ENCODE measurements around the gene SLC34A1. TPM values are rescaled to one million over a fixed set of nuclear protein-coding genes. Genes with fewer than 3 reads are reported as not detected.

The SLC34A1 gene
- total and polyA plus RNA-seq, 2 of the 13 experiments (the other 11 are each of a cell fraction or from before 2014, with no cell fraction given), result 0.03 to 0.20 TPM

DNA sequence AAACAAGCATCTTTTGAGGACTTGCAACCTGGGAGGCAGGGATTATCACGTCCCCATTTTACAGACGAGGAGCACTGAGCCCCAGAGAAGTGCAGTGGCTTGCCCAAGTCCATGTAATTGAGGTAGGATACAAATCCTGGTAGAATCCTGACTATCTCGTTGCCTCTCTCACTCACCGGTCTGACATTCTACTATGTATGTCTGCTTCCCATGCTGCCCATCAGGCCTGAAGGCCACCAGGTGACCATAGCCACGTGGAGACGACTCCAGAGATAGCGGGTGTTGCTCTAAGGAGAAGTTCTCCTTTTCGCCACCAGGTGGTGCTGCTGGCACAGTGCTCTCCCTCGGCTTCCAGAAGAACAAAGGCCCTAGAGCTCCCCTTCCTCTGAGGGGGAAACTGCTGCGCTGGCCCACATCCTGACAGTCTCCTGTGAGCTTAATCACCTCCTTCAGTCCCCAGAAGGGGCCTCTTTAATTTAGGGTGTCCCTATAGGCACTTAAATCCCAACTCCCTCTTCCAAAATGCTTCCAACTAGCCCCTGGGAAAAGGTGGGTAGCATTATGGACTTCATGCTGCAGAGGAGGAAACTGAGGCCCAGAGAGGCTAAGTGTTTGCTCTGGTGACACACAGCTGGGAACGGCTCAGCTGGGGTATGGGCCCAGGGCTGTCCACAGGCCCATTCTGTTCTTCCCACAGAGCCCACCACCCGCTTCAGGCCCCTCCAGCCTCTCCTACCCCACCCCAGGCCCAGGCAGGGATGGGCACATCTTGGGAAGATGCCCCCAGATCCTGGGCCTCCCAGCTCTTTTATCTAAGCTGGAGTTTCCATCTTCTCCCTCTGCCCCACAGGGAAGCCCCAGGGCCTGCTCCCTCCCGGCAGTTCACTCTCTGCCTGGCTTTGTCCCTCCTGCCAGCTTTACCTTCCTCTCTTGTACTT, 6.4 kb downstream of the SLC34A1 start (continued):
- TF ChIP-seq ZNF790 (CRISPR knock-in tag; IDR thresholded peaks at IDR 0.05; ENCODE audit: borderline replicate concordance) (no peak), RXRA (CRISPR knock-in tag; IDR thresholded peaks at IDR 0.05) (no peak), SPEN (CRISPR knock-in tag; IDR thresholded peaks at IDR 0.05; ENCODE audit: low read depth) (no peak), ZNF746 (CRISPR knock-in tag; IDR thresholded peaks at IDR 0.05) (no peak), HDAC6 (IDR thresholded peaks at IDR 0.05; ENCODE audit: low read depth, low read length) (no peak), SMAD1 (CRISPR knock-in tag; IDR thresholded peaks at IDR 0.05; ENCODE audit: borderline replicate concordance, low read depth) (0 out of 2 replicates have a peak, but pooled peaks have one; percentile 3), SETDB1 (CRISPR knock-in tag; IDR thresholded peaks at IDR 0.05; ENCODE audit: borderline replicate concordance) (no peak), ZNF569 (CRISPR knock-in tag; IDR thresholded peaks at IDR 0.05; ENCODE audit: borderline replicate concordance) (no peak), AGO2 (optimal IDR thresholded peaks at IDR 0.05; ENCODE audit: low read depth, low read length) (no peak), MTA1 (CRISPR knock-in tag; IDR thresholded peaks at IDR 0.05; ENCODE audit: borderline replicate concordance) (no peak), SNAI1 (CRISPR knock-in tag; IDR thresholded peaks at IDR 0.05; ENCODE audit: borderline replicate concordance) (no peak), ZNF382 (CRISPR knock-in tag; IDR thresholded peaks at IDR 0.05; ENCODE audit: borderline replicate concordance) (no peak), SCMH1 (CRISPR knock-in tag; IDR thresholded peaks at IDR 0.05; ENCODE audit: borderline replicate concordance) (no peak), FOXA1 (IDR thresholded peaks at IDR 0.05) (no peak), FOXA1 (CRISPR knock-in tag; IDR thresholded peaks at IDR 0.05) (peak; percentile 15; the same call in 1 of the 2 replicates), WIZ (CRISPR knock-in tag; IDR thresholded peaks at IDR 0.05) (no peak), NCOR1 (IDR thresholded peaks at IDR 0.05; ENCODE audit: borderline replicate concordance, low read length) (no peak), ZSCAN20 (CRISPR knock-in tag; IDR thresholded peaks at IDR 0.05; ENCODE audit: borderline replicate concordance) (no peak), ZNF562 (CRISPR knock-in tag; IDR thresholded peaks at IDR 0.05; ENCODE audit: borderline replicate concordance) (no peak), RFXAP (CRISPR knock-in tag; IDR thresholded peaks at IDR 0.05; ENCODE audit: borderline replicate concordance) (no peak), ZNF788 (CRISPR knock-in tag; IDR thresholded peaks at IDR 0.05; ENCODE audit: borderline replicate concordance) (no peak)
- TF ChIP-seq, protein P1, sequence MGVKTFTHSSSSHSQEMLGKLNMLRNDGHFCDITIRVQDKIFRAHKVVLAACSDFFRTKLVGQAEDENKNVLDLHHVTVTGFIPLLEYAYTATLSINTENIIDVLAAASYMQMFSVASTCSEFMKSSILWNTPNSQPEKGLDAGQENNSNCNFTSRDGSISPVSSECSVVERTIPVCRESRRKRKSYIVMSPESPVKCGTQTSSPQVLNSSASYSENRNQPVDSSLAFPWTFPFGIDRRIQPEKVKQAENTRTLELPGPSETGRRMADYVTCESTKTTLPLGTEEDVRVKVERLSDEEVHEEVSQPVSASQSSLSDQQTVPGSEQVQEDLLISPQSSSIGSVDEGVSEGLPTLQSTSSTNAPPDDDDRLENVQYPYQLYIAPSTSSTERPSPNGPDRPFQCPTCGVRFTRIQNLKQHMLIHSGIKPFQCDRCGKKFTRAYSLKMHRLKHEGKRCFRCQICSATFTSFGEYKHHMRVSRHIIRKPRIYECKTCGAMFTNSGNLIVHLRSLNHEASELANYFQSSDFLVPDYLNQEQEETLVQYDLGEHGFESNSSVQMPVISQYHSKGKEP (CRISPR knock-in tag; IDR thresholded peaks at IDR 0.05), result no peak
- TF ChIP-seq, protein P2, sequence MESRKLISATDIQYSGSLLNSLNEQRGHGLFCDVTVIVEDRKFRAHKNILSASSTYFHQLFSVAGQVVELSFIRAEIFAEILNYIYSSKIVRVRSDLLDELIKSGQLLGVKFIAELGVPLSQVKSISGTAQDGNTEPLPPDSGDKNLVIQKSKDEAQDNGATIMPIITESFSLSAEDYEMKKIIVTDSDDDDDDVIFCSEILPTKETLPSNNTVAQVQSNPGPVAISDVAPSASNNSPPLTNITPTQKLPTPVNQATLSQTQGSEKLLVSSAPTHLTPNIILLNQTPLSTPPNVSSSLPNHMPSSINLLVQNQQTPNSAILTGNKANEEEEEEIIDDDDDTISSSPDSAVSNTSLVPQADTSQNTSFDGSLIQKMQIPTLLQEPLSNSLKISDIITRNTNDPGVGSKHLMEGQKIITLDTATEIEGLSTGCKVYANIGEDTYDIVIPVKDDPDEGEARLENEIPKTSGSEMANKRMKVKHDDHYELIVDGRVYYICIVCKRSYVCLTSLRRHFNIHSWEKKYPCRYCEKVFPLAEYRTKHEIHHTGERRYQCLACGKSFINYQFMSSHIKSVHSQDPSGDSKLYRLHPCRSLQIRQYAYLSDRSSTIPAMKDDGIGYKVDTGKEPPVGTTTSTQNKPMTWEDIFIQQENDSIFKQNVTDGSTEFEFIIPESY (CRISPR knock-in tag; IDR thresholded peaks at IDR 0.05), result no peak; the same call in 1 of the 2 replicates
- TF ChIP-seq, protein P3, sequence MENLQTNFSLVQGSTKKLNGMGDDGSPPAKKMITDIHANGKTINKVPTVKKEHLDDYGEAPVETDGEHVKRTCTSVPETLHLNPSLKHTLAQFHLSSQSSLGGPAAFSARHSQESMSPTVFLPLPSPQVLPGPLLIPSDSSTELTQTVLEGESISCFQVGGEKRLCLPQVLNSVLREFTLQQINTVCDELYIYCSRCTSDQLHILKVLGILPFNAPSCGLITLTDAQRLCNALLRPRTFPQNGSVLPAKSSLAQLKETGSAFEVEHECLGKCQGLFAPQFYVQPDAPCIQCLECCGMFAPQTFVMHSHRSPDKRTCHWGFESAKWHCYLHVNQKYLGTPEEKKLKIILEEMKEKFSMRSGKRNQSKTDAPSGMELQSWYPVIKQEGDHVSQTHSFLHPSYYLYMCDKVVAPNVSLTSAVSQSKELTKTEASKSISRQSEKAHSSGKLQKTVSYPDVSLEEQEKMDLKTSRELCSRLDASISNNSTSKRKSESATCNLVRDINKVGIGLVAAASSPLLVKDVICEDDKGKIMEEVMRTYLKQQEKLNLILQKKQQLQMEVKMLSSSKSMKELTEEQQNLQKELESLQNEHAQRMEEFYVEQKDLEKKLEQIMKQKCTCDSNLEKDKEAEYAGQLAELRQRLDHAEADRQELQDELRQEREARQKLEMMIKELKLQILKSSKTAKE (CRISPR knock-in tag; IDR thresholded peaks at IDR 0.05; ENCODE audit: borderline replicate concordance), result no peak
